Measurements from ENCODE around the gene SNRPA1. TPM values are rescaled to one million over a fixed set of nuclear protein-coding genes. Genes with fewer than 3 reads are reported as not detected.
"Not testable (repeated sequence)": the region's sequence is repeated elsewhere in the genome, so short reads cannot be mapped to it uniquely, and the experiment has no call there.

The SNRPA1 gene
- total RNA-seq, 1 donor from 2014 or later: 43.8 TPM

DNA sequence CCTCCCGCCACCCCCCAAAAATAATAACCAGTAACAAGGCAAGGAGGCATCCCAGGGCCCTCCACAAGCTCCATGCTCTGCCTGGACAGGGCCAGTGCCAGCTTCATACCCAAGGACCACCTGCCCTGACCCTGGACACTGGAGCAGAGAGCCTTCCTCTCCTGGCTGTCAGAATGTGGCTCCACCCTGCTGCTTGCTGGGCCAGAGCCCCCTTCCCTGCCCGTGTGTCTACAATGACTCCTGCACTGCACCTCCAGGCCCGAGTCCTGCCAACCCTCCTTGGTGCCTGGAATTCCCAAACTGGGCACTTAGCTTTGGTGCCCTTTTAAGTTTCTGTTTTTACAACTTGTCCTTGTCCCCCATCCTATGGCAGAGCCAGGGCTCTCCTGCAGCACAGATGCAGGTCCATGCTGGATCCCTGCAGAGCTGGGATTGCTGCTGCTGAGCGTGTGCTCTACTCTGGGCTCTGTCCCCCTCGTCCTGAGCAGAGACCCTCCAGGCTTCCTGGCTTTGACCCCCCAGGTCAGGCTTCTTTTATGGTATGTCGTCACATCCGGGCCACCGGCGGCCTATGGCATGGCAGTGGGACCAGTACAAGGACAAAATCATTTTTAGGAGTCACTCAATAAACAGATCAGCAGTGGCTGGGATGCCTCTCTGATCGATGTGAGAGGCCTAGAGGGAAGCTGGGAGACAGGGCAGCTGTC lies 11.4 kb upstream of the SNRPA1 start:
- DNase-seq (ENCODE audit: low spot score): peak; percentile 38
- no peak for ATAC-seq
- intact Hi-C loops (cut with DNase I): loop anchor here (10.0 kb wide), 1 partner anchor 188 kb away; no protein-coding TSS in a partner anchor

DNA sequence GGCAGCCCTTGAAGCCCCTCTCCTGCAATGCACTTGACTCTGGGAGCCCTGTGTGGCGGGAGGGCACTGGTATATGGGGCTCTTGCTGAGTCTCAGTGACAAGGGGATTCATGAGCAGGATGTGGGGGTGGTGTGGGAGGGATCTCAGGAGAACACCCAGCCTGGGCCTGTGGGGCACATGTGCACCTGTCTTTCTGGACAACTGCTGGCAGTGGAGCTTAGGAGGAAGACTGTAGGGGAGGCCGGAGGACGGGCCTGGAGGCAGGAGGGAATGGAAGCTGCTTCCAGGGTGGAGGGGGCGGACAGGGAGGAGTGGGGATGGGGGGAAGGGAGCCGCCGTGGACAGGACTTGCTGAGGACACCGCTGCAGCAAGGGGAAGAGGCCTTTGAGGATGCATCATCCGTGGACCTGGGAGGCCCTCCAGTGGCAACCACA lies 10.8 kb upstream of the SNRPA1 start:
- no peak for ATAC-seq
- intact Hi-C loops (cut with DNase I): loop anchor here (10.0 kb wide), 1 partner anchor 189 kb away; no protein-coding TSS in a partner anchor
- peak; percentile 43 for DNase-seq (ENCODE audit: low spot score)

DNA sequence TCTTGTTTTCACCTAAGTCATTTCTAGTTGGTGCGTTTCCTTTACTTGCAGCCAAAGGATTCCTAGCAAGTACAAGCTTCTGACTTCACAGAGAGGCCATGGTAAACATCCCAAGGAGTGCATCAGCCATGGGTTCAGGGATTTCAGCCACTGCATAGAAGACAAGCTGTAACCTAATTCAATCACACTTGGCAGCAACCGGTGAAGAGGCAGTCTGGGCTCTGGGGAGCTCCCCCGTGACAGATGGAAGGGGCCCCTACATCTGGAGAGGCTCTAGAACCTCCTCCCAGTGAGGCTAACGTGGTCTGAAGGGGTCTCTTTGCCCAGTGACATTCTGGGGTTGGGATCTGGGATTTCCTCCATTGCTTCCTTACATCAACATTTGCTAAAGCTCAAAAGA lies 8.4 kb upstream of the SNRPA1 start:
- ATAC-seq (no peak), DNase-seq (ENCODE audit: low spot score) (peak; percentile 21)
- intact Hi-C loops (cut with DNase I): loop anchor here (10.0 kb wide), 1 partner anchor 191 kb away; no protein-coding TSS in a partner anchor

DNA sequence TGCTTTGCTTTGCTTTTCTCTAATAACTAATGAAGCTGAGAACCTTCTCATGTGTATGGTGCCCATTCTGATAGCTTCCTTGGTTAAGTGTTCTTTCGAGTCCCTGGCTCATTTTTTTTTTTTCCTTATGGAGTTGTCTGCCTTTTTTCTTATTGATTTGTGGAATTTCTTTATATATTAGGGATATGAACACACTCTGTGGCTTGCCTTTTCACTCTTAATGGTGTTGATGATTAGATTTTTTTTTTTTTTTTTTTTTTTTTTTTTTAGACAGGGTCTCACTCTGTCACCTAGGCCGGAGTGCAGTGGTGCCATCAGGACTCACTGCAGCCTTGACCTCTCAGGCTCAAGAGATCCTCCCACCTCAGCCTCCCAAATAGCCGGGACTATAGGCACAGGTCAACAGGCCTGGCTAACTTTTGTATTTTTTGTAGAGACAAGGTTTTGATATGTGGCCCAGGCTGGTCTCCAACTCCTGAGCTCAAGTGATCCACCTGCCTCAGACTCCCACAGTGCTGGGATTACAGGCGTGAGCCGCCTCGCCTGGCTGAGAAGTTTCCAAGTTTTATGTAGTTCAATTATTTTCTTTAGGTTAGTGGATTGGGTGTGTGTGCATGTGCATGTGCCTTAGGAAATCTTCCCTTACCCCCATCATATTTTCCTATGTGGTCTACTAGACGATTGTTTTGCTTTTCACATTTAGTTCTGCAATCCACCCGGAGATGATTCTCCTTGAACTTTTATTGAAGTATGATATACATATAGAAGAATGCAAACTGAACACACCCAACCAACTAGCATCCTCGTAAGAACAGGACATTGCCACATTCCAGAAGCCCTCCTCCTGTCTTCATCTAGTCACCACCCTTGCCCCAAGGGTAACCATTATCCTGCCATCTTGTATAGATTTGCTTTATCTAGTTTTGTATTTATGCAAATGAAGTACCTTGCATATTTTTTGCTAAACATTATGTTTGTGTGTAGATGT lies 1.7 kb upstream of the SNRPA1 start:
- DNase-seq (ENCODE audit: low spot score) (peak; percentile 28), ATAC-seq (no peak)
- intact Hi-C loops (cut with DNase I): loop anchor here (5.0 kb wide), 1 partner anchor 346 kb away; no protein-coding TSS in a partner anchor

DNA sequence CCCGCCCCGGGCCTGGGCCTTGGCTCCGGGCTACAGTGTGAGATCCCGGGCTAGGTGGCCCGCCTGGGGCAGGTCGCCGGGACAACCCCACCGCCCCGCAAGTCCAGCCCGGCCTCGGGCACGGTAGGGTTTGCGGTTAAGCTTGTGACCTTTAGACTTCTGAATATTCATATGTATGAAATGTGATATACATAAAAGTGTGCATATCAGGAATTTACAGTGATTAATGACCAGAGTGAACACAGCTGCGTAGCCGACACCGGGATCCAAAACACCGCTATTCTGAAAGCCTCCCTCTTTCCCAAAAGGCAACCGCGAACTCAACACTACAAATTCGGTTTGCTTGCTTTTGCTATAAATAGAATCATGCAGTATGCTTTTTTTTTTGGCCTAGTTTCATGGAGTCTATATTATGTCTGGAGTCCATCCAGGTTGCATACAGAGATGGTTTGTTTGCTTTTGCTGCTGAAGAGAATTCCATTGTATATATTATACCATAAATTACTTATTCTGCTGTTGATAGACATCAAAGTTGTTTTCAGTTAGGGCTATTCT lies 636 bp upstream of the SNRPA1 start:
- intact Hi-C loops (cut with DNase I): loop anchor here (5.0 kb wide), 1 partner anchor 347 kb away; no protein-coding TSS in a partner anchor
- DNase-seq (ENCODE audit: low spot score) (peak; percentile 43), ATAC-seq (peak; percentile 51)

DNA sequence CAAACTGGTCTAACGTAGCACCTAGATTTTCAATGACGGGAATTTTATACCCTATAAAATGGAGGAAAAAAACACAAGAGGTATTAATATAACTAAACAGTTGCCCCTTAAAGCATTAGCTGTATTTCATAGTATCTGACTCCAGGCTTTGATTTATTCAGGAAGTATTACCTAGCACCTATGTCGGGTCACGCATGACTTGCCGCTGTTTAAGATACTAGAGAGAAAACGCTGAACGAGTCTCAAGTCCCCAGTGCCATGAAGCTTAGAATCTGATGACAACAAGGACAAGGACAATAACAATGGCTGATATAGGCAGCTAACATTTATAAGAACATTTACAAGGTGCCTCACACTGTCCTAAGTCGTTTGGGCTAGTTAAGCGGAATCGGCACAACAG lies 1.9 kb downstream of the SNRPA1 start:
- intact Hi-C loops (cut with DNase I): loop anchor here (5.0 kb wide), 1 partner anchor 951 kb away; the partner anchor contains the start of gene ADAMTS17
- ATAC-seq: no peak
- DNase-seq (ENCODE audit: low spot score): no peak

DNA sequence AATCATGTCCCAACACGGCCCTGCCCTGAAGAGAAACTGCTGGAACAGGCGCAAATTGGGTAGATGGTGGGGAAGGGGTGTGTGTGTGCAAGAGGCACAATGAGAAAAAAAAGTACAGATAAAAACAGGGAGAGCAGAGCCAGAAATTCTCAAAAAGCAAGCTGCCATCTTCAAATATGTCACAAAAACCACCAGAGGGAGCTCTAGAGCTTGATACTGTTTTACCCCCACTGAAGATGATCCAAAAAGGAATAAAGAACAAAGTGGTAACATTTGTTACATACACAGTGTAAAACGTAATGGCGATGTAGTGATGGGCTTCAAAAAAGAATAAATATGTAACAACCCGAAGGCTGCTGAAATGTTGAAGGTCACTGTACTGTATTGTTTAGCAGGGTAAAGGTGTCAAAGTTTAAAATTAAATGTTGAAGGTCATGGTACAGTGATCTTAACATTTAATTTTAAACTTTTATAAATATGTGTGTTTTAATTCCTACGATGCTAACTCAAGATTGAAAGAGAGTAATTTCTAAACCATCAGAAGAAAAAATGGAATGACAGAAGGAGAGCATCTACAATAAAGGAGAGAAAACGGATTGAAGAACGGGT lies 6.0 kb downstream of the SNRPA1 start:
- ATAC-seq (peak; percentile 28), DNase-seq (ENCODE audit: low spot score) (peak; percentile 14)
- intact Hi-C loops (cut with DNase I): no loop called here

DNA sequence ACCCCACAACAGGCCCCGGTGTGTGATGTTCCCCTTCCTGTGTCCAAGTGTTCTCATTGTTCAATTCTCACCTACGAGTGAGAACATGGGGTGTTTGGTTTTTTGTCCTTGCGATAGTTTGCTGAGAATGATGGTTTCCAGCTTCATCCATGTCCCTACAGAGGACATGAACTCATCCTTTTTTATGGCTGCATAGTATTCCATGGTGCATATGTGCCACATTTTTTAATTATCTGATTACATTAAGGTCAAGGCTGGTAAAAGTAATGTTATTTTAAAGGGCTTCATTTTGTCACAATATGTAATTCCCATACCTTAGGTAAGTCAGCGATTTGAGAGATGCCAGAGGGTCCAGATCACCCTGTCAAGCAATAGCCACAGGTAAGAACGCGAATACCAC lies 7.7 kb downstream of the SNRPA1 start:
- ATAC-seq; DNase-seq (ENCODE audit: low spot score); intact Hi-C loops (cut with DNase I): not testable (repeated sequence)

DNA sequence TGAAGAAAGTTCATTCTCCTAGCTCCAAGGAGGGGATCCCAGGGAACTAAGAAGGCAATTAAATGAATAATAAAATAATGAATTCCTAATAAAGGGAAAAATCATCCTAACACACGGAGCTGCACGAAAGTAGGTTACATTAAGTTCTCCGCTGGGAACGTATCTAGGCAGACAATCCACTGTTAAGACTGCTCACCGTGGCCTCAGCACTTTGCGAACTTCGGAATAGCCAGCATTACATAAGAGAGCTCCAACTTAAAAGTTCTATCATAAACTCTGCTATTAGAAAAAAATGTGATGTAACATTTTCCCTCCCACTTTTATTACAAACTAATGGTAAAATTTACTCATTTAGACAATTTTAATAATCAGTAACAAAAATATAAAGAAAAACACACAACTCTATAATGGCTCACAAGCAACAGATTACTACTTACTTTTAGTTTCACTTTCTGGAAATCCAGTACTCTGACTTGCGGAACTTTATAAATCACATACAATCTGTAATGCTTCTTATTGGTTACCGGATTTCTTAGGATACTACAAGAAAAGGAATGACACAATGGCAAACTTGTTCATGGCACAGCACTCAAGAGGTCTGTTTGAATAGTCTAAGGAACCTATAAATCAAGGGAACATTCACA lies 8.5 kb downstream of the SNRPA1 start:
- DNase-seq (ENCODE audit: low spot score) (no peak), ATAC-seq (no peak)
- intact Hi-C loops (cut with DNase I): no loop called here

DNA sequence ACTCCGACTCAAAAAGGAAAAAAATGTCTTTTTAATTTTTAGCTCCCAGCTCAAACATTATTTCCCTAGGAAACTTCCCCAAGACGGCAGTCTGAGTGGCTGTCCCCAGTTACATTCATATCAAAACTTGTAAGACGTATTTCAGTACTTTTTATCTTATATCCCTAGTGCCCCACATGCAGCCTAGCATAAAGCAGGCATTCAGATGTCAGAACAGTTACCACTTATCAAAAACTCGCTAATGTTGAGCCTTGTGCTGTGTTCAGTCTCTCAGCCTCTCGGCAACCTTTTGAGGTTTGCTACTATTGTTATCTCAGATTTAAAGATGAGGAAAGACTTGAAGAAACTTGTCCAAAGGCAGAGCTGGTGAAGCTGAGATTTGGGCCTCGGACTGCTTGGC lies 11.1 kb downstream of the SNRPA1 start:
- intact Hi-C loops (cut with DNase I): no loop called here
- DNase-seq (ENCODE audit: low spot score) (no peak), ATAC-seq (no peak)

DNA sequence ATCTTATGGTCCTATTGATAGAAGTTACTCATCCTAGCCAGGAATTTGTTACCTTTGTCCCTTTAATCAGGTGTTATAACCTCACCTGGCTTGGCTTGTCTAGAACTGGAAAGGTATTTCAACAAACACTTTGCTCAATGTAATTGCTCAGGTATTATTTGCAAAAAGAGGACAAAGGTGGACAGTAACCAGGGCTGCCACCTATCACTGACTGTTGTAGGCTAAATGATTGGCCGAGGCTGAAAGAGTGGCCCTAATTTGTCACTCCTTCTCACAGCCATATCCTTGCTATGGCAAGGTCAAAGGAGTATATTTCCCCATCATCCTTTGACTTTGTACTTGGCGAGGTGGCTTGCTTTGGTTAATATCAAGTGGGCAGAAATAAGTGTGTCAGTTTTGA lies 15.0 kb downstream of the SNRPA1 start:
- no peak for DNase-seq (ENCODE audit: low spot score)

DNA sequence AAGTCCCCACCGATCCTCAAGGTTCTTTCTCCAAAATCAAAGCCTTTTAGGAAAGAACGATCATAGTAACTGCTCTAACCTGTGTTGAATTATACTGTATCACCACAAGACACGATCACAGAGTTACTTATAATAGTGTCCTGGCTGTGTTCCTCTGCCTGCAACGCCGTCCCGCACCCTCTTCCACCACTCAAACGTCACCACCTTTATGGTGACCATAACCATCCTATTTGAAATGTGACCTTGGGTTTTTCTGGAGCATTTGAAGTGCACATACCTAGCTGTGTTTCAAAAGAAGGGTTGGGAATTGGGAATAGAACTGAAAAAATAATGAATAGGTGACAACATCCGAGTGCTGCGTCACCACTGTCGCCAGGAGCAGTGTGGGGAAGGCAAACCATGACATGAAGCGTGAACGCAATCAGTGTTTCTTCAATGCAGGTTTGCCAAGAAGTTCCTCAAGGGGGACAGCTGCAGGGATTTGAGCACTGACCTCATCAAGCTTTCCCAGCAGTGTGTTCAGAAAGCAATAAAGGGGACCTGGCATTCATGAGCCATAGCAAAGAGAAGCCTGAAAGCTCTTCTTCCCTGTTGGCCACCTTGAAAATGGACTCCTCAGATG lies 17.0 kb downstream of the SNRPA1 start:
- DNase-seq (ENCODE audit: low spot score) (no peak), ATAC-seq (no peak)
- intact Hi-C loops (cut with DNase I): no loop called here

More for the DNA sequence above, 15.0 kb downstream of the SNRPA1 start:
- ATAC-seq: no peak
- intact Hi-C loops (cut with DNase I): no loop called here

DNA sequence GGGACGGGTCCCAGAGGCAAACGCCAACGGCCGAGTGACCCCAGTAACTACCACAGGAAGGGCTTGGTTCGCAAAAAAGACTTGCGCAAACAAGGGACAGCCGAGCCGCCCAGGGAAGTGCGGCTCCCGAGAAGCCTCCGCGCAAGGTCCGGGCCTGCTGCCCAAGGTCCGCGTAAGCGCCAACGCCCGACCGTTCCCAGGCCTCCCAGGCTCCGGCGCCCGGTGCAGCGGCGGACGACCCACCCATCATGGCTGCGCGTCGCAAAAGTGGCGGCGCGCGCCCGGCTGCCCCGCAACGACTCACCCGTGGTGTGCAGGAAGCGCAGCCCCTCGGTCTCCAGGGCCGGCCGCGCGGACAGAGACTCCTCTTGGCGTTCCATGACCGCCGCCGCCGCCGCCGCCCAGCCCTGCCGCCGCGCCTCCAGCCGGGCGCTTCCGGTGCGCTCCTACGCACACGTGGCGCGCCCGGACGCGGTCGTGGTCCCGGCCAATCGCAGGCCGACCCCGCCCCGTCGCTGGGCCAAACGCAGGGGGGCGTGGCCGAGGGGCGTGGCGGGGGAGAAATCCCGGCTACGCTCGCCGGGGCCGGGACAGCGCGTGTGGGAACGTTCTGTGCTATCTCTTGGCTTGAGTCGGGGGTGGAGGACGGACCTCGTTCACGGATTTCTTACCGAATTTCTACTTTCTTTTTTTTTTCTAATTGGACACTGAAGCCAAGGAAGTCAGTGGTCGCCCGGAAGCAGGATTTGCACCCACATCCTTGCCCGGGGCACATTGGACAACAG lies 17.8 kb downstream of the SNRPA1 start, which contains the start of gene SELENOS:
TSS of gene SELENOS (minus strand) at position 448 of the 785 bp plus-strand sequence. CDS start at position 380, 68 bp downstream.
- intact Hi-C loops (cut with DNase I): no loop called here
- ATAC-seq: peak; percentile 98
- DNase-seq (ENCODE audit: low spot score): peak; percentile 96

DNA sequence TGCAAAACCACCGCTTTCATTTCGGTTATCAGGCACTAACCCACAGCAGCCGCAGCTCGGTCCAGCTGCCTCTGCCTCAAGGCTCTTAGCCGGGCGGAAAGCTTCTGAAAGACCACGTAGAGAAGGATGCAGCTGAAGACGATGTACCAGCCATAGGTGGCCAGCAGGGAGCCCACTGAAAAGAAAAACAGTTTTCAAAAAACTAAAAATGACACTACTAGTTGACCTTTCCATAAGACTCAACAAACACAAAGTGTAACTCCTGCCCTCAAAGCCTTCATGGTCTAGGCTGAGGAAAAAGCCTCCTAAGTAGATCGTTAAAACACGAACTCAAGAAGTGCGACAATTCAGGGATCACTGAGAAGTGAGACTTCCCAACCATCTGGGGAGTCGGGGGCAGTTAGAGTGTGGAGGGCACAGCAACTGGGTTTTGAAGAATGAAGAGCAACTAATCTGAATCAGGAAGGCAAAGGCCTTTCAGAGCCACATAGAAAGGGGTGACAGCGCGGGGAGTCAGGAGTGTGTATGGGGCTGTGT lies 18.5 kb downstream of the SNRPA1 start:
- DNase-seq (ENCODE audit: low spot score) (no peak), ATAC-seq (no peak)
- intact Hi-C loops (cut with DNase I): no loop called here

DNA sequence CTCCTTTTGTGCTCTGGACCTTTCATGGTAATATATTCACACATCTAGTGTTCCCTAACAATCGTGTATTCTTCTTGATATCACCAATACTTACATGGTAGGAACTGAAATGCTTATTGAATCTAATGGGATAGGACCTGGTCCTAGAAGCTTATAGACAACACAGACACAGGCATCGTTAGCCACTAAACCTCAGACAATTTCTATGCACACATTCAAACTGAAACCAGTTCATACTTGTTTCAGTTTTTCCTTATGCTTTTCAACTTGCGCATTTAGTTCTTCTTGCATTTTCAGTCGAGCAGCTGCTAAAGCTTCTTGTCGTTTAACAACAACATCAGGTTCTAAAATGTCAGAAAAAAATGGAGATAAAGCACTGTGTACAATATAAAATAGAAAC lies 20.0 kb downstream of the SNRPA1 start:
- DNase-seq (ENCODE audit: low spot score) (no peak), ATAC-seq (no peak)
- intact Hi-C loops (cut with DNase I): no loop called here

DNA sequence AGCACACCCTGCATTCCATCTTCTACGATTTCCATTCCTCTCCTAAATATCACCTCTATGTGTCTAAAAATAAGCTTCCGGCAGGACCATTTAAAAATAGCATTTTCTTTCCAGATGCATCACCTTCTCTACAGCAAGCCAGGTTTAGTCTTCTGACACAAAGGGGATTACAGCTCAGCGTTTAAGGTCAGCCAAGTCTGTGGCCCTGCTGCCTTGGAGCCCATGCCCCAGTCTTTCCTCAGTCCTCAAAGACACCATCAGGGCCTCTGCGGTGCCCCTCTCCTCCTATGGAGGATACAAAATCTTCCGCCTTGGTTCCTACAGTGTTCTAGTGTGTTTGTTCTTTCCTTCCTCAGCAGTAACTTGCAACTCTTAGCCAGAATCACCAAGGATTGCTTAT lies 21.5 kb downstream of the SNRPA1 start:
- intact Hi-C loops (cut with DNase I): no loop called here
- ATAC-seq: no peak
- no peak for DNase-seq (ENCODE audit: low spot score)

DNA sequence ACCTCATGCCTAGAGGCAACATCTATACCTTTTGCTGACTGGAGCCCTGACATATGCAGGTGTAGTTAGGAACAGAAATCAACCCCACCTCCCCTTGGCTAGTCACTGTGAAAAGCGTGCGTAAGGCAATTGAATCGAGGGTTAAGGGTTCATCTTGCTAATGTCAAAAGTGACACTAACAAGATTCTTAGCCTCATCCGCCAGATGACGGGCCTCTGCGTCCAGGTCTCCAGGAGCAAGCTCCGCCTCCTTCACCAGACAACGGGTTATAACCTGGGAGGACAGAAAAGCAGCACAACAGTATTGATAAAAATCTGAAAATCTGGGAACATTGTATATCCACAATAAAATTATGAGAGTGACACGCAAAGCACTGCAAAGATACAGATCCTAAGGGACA lies 22.5 kb downstream of the SNRPA1 start:
- ATAC-seq: no peak
- intact Hi-C loops (cut with DNase I): no loop called here
- DNase-seq (ENCODE audit: low spot score): peak; percentile 19
